Skeletal muscle cell (primary cell): ENCODE measurements around the gene STOML3.
A peak's percentile ranks its signal among the peaks of the same experiment; 100 is the strongest.

Experiments used
- DNase-seq: peaks from one replicate; pipeline ENCODE4 v3.0.0-alpha.2; 2010; ENCODE audit warnings: low read depth
- H3K4me3 ChIP-seq: 2 replicates; pipeline ENCODE4 v1.5.1; 2011; ENCODE audit warnings: low read depth, mild to moderate bottlenecking, control low read depth, low read length, moderate library complexity

Gene STOML3

DNA sequence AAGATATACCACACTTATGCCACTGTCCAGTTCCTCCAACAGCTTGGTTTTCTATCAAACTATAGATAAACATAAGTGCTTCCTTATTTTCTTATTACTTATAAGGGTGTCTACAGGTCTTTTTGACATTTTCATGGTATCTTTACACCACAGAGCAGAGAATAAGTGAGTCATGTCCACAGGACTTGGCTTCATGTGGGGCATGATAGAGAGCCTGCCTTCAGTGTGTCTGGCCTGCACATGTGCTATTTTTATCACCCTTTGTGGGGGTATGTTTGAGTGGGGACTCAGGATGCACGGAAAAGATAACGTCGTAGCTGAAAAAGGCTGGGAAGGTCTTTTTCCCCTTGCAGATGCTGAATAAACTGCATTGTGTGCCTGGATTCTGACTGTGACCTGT is 8.1 kb upstream of the STOML3 start:
- no peak overlapping the region for H3K4me3 ChIP-seq
- DNase-seq, result no peak

DNA sequence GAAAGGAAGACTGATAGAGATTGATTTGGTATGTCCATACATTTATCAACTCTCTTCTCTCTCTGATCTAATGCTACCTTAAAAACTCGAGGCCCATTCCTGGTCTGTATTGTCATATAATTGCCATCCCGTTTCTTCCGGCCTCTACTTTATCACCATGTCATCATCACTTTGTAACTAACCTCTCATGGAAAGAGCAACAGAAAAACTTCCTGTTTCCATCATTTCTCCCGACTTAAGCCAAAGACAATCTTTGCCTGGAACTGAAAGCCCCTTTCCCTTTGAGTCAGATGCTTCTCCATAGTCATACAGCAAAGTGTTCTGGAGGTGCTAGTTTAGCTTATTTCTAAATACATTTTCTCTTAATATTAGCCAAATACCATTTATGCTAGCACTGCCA is 2.8 kb upstream of the STOML3 start:
- no peak for DNase-seq
- no peak overlapping the region for H3K4me3 ChIP-seq

DNA sequence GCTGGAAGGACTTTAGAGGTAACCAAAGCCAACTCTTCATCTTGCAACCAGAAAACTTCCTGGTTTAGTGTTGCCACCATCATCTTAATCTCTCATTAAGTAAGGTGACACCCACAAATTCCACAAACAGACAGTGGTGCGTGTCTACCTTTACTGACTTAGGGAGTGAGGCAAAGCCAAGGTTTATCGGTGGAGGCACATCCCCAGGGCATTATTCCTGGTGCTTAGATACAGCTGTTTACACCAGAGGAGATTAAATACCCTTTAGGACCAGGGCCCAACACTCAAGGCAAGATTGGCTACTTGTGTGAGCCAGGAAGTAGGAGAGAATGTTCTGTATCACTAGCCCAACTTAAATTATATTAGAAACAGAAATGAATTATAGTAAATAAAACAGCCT is 9.5 kb downstream of the STOML3 start:
- no peak for DNase-seq
- no peak overlapping the region for H3K4me3 ChIP-seq

DNA sequence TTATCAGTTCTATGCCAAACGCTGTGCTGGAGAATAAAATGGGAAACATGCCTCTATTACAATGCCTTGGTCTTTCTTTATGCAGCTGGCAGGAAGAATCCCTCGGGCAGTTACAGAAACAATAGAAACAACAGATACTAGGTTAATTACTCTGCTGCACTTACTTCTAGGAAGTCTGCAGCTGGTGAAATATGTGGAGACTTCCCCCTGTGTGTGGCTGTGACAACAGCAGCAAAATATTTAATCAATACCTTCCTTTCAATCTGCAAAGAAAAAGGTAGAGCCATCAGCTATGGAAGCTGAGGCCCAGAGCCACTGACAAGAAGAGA is 9.9 kb downstream of the STOML3 start:
- DNase-seq, result no peak
- H3K4me3 ChIP-seq, result no peak overlapping the region

DNA sequence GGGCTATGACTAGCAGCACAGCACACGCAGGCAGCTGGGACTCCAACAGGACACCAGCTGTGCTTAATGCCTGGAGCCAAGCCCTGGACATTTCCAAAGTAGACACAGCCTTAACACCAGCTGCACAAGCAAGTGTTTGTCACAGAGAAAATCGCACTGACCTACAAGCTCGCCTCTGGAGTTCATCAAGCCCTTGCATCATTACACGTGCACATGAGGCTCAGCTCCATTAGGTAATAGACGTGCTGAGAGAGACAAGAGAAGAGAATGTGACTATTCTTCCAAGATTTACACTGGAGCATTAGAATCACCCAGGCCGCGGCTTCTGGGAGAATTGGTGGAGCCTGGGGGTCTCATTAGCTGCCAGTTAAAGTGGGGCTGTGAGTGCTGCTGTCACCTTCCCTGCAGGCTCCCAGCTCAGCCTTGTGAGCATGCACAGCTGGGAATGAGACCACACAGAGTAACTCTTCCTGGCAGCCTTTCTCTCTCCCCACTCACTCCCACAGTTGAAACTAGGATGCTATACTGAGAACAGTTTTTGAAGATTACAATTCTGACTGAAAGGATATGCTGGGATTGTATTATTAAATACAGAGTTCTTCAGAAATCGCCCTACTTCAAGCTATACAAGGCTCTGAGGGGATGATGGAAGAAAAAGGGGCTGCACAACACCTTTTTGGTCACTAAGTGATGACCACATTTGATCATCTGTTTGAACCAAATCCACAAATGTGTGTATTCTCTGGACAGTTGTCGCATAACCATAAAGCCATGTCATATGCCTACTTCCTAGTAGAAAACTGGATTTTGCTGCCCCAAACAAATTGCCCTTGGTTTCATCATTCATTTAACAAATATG is 10.5 kb downstream of the STOML3 start:
- no peak overlapping the region for H3K4me3 ChIP-seq
- DNase-seq, result peak; percentile 13

DNA sequence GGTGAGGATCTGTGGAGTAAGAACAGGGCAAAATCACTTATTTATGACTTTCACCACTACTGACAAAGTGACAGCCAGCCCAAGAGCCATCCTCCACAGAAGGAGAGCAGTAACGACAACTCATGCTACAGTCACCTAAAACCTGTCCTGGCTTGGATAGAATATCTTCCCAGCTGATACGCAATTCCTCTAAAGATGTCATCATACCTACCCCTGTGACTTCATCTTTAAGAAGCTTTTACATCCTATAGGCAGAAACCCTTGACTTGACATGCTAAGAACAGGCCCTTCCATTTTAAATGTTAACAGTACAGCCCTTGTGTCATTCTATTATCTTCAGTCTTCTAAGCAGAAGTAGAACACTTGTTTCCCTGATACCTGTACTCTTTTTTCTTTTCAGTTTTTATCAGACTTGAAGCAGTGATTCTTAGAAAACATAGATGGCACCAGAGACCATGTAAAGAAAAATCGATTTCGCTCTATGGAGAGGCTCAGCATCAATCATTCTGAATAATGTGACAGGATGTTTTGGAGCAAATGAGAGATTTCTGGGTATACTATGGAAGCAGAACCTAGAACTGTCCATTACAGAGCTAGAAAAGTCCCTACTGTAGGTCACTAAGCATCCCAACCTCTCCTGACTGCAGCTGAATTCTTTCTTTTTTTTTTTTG is 20.1 kb downstream of the STOML3 start:
- DNase-seq, result no peak
- no peak overlapping the region for H3K4me3 ChIP-seq

DNA sequence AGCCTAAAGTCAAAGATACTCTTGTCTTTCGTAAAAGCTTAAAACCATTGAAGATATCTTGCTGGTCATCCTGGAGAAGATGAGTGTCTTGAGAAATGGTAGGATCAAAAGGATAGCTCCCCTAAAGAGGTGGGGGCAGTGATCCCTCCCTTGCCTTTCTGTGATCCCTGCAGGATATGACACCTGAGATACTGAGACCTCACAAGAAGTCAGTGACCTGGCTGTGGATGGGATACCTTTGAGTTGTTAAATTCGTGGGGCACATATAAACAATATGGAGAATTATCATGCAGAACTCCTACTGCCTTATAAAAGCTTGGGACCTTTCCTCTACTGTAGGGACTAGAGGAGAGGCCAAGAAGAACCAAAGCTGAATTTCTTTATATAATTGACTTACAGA is 21.4 kb downstream of the STOML3 start:
- no peak for DNase-seq
- no peak overlapping the region for H3K4me3 ChIP-seq

DNA sequence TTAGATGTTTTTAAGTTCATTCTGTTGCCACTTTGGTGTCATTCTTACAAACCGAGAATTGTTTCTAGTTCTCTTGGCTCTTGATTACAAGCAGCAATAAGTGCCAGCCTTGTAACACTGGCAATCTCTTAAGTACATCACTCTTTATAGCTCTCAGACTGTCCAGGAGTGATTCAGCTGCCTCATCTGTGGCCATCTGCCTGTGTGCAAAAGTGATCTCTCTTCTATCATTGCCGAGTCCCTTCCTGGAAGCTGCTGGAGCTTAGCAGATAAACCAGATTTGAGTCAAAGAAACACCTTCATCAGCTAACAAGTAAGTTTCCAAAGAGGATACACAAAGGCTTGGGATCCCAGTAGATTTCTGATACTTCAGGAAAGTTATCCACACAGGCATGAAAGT is 23.2 kb downstream of the STOML3 start:
- DNase-seq, result no peak
- no peak overlapping the region for H3K4me3 ChIP-seq

DNA sequence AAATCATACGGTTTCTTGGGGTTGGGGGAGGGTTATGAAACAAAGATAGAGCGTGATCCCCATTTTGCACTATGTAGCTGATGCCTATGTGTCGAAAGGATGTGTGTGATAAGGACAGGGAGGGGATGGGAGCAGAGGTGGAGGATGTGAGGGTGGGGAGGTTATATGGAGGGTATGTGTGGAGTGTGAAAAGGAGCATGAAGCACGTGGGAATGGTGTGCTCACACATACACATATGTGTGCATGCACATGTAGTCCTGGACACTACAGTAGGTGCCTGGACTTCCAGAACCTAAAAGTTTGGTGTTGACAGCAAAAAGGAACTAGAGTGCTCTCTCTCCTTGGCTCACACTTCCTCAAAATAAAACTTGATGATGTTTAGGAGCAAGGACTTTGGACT is 25.4 kb downstream of the STOML3 start:
- no peak overlapping the region for H3K4me3 ChIP-seq
- no peak for DNase-seq

DNA sequence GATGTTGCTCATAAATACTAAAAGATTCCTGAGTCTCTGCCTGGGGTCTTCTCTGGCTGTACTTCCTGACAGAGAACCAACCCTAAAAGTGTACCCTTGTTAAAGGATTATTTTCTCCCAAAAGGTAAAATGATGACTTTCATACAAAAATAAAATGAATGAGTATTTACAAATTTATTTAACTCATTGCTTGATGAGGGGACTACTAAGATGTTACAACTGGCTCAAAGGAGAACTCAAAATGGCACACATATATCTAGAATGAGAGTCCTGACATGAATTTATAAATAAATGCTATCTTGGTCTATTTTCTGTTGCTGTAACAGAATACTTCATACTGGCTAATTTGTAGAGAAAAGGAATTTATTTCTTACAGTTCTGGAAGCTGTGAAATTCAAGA is 30.5 kb downstream of the STOML3 start:
- no peak overlapping the region for H3K4me3 ChIP-seq
- DNase-seq, result no peak

DNA sequence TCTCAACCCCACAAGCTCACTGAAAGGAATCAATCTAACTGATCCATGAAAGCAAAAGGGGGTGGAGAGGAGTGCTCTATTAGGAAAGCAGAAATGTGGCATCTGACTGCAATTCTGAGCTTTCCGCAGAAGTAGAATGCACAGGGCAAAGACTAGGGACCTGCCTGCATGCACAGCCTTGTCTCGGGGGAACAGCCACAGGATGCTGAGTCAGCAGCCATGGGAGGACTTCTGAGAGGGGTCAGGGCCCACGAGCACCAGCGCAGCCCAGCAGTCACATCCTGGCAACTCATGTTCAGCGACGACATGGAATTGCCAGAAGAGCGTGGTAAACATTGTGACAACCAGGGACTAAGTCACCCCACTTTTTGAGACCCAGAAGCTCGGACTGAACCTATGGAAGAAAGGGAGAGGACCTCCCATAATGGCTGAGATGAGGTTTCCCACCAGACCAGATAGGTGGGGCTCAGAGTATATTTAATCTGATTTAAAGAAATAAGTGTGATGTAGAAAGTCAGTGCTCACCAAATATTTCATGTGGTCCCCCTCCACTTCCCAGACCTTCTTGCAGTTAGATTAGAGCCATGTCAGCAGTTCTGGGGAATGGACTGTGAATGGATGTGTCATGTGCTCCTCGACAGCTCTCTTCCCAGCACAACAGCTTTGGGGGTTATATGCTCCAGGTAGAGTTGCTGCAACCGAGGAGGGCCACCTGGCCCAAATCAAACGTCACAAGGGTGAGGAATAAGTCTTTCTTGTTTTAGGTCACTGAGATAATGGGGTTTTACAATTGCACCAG is 32.6 kb downstream of the STOML3 start:
- H3K4me3 ChIP-seq, result no peak overlapping the region
- DNase-seq, result no peak

DNA sequence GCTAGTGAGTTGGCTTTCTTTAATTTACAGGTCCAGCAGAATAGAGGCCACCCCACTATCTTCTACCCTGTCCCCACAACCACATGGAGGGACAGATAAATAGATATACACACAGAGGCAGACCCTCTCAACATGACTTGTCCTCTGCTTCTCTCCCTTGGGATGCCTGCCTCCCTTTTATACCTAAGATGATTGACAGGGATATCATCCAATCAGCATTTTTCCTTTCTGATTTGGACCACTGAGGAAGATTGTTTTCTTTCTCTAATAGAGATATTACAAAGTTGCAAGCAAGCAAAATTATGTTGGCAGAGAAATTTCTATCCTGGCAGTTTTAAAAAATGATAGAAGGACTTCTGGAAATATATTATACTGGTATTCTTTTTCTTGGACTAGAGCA is 35.8 kb downstream of the STOML3 start:
- DNase-seq, result no peak
- H3K4me3 ChIP-seq, result no peak overlapping the region

DNA sequence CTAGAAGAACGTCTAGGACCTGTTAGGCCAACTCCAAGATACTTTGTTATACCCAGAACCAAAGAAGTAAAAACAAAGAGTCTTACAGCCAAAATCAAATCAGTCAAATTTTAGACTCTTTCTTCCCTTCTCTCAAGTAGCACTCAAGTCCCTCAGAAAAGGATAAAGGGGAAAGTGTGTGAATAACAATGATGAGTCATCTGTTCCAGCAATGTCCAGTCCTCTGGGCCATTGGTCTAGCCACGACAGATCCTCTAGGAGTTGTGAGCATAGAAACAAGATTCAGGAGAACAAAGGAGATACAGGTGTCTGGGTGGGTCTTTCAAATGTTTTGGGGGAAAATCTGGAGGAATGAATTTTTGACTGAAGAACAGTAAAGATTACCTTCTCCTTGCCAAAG is 36.3 kb downstream of the STOML3 start:
- H3K4me3 ChIP-seq, result no peak overlapping the region
- no peak for DNase-seq

DNA sequence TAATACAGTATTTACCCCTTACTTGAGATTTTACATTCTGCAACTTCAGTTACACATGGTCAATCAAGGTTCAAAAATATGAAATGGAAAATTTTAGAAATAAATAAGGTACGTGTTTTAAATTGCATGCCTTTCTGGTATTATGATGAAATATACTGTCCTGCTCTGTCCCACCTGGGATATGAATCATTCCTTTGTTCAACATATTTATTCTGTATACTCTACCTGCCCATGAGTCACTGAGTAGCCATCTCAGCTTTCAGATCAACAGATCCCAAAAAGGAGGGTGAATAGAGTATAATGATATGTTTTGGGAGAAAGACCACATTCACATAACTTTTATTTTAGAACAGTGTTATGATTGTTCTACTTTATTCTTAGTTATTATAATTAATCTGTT is 37.8 kb downstream of the STOML3 start:
- H3K4me3 ChIP-seq, result no peak overlapping the region
- no peak for DNase-seq

DNA sequence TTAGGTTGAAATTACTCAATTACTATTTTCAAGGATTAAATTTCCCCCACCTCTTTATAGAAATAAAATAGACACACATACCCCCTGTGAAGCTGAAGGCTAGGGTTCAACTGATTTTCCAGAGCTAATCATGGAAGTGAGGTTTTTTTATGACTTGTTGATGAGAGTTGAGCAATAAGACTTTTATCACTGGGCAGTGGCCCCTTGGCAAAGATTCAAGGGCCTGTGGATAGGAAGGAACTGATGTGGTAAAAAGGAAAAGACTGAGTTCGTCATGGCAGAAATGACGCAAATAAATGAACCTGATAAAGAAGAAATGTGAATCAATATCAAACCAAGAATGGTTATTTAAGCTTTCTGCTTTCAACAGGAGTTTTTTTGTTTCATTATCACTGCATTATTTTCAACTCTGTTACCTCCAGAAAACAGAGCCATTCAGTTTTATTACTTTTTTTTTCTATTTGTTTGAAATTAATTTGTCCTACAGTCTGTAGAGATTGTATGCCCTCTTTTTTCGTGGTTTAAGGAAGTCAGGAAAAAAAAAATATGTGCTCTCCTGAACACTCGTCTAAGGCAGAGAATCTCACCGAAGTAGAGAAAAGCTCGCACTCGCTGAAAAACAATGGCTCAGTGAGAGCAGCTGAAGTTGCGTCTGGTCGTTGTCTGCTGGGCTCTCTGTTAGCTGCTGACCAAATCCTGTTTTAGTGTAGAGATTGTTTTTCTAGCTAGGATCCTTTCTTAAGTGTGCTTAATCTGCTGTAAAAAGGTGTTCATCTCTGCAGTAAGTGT is 38.9 kb downstream of the STOML3 start:
- H3K4me3 ChIP-seq, result no peak overlapping the region
- no peak for DNase-seq

DNA sequence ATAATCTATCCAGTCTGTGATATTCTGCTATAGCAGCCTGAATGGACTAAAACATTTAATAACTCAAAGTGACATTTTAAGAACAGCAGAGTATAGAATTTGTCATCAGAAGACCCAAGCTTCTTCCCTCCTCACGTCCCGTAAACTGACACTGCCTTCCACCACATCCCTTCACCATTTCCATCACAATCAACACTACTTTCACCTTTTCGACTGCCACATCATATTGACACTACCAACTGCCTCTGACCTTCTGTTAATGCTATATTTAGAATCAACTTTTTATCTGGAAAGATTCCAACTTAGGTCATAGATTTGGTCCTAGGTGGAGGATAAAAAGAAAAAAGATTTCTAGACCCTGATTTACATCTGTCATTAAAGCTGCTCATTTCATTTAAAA is 39.6 kb downstream of the STOML3 start:
- no peak overlapping the region for H3K4me3 ChIP-seq
- DNase-seq, result no peak

DNA sequence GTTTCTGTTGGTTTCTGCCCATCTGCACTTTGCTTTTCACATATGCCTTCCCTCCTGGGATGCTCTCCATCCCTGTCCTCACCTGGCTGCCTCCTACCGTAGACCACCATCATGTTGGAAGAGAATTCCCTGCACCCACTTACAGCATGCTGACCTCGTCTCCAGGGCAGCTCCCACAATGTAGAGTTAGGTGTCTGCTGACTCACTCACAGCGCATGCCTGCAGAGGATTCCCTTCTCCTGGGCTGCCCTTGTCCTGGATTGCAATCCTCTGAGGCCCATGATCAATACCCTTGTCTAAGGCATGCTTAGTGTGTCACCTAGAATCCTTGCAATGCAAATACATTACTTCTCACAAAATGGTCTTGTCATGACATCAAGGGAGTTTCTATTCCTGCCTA is 43.6 kb downstream of the STOML3 start:
- no peak for DNase-seq
- H3K4me3 ChIP-seq, result no peak overlapping the region

DNA sequence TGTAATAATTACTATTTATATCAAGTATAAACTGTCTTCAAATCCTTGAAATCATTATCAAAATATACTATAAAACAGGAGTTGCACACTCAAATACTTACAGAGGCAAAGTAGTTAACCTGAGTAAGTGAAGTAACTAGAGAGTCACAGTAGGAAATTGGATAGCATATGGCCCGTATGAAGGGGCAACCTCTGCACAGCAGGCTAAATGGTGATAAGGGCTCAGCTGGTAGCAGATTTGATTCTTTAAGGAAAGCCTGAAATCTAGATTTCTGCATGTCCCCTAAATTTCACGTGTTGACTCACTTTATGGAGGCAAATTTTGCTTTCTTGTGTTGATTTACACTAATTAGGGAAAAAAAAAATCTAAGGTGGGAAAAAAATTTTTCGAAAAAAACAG is 46.4 kb downstream of the STOML3 start:
- DNase-seq, result no peak
- H3K4me3 ChIP-seq, result no peak overlapping the region

DNA sequence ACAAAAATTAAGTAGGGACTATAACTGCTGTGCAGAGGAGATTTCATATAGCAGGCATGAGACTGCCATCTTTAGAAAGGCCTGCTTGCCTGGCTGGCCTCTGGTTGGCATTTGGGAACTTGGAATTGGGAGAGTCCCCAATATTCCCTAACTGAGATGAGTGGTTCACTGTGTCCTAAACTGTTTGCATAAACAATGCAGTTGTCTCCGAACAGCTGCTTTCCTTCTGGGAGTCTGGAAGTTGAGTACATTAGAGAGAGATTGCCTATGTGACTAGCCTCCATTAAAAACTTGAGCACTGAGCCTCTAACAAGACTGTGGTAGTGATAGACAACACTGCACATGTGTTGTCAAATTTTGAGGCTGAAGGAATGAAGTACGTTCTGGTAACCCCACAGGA is 47.4 kb downstream of the STOML3 start:
- no peak for DNase-seq
- H3K4me3 ChIP-seq, result no peak overlapping the region
